ENCODE measurements around the gene DTX2.
"Not testable (repeated sequence)": the region's sequence is repeated elsewhere in the genome, so short reads cannot be mapped to it uniquely, and the experiment has no call there.

DTX2 gene

DNA sequence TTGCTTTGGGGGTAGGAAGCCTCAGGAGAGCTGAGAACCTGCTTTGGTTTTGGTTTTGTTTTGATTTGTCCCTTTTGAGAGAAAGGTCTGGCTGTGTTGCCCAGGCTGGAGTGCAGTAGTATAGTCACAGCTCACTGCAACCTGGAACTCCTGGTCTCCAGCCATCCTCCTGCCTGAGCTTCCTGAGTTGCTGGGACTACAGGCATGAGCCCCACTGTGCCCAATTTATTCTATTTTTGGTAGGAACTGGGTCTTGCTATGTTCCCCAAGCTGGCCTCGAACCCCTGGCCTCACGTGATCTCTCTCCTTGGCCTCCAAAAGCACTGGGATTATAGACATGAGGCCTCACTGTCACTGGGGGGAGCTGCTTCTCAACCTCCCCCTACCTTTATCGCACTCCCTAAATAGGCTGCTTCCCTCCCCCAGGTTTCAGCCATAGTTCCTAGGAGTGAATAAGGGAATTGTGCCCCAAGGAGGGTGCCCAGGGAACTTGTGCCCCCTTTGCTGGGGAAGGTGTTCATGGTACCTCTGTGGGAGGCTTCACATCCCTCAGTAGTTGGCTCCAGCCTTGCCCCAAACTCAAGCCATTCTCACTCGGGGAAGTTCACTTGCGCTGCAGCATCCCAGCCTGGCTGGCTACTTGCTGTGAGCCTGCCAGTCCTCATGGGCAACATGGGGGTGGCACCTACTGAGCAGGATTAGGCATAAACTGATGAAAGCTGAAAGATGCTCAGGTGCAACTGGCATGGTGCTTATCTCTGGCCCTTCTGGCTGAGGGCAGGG is 18.7 kb upstream of the DTX2 start:
- DNase-seq (ENCODE audit: low read depth in 3 of 3, low spot score in 1 of 3), result not testable (repeated sequence)

GRCh38 chr7:76443846-76444245 is 17.7 kb upstream of the DTX2 start:
- DNase-seq (ENCODE audit: low read depth in 3 of 3, low spot score in 1 of 3), result not testable (repeated sequence)

DNA sequence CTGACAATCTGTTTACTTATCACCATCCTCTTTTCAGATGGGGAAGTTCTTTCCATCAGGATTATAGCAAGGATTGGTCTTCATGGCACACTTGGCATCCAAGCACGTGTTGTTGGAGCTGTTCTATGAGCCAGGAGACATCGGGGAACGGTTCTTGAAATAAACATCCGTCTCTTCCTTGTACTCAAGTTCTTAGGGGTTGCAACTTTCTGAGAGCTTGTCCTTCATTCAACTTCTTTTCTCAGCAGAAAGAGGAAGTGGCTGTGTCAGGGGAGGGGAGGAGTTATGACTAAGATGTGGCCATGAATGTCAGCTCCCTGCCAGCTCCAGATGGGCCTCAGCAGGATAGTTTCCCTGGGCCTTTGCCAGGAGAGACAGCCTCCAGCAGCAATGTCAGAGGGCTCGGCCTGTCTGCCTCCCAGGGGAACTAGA is 15.9 kb upstream of the DTX2 start:
- not testable (repeated sequence) for DNase-seq (ENCODE audit: low read depth in 3 of 3, low spot score in 1 of 3)

- not testable (repeated sequence) for DNase-seq (ENCODE audit: low read depth in 3 of 3, low spot score in 1 of 3)
Measured at GRCh38 chr7:76457017-76457416, 4.5 kb upstream of the DTX2 start.

DNA sequence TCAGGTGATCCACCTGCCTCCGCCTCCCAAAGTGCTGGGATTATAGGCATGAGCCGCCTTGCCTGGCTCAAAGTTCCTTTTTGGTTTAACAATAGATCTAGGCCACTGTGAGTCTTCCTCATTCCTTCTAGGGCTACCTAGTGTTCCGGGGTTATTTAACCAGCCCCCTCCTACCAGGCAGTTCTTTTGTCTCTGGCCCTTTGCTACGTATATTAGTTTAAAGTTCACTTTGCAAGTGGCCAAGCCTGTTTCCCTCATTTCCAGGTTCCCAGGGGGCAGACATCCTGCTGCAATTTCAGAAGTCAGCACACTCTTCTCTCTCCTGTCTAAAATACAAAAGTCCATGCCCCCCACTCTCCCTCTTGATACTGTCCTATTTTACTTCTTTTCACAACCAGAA is 3.0 kb upstream of the DTX2 start:
- DNase-seq (ENCODE audit: low read depth in 3 of 3, low spot score in 1 of 3), result not testable (repeated sequence)

- not testable (repeated sequence) for DNase-seq (ENCODE audit: low read depth in 3 of 3, low spot score in 1 of 3)
Measured at GRCh38 chr7:76460767-76461166, 742 bp upstream of the DTX2 start.

DNA sequence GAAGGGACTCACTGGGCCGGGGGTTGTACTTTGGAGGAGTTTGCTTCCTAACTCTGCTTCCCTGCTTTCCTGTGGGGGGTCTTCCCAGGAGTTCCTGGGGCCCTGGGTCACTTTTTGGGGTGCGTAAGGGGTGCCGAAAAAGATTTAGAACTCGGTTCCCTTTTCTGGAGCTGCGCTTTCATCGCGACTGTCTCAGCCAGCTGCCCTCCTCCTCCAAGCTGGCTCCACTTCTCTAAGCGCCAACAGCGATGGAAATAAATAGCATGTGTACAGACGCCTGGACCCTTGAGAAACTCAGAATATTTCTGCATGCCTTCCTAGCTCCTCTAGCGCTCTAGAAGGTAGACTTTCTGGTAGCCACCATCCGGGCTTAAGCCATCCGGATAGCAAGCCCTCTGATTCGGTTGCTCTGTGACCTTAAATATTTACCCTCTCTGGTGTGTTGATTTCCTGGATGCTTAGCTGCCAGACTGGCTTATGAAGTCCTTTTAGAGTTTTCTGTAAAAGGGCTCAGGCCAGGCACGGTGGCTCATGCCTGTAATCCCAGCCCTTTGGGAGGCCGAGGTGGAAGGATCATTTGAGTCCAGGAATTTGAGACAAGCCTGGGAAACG is 868 bp downstream of the DTX2 start:
- not testable (repeated sequence) for DNase-seq (ENCODE audit: low read depth in 3 of 3, low spot score in 1 of 3)

- not testable (repeated sequence) for DNase-seq (ENCODE audit: low read depth in 3 of 3, low spot score in 1 of 3)
Measured at GRCh38 chr7:76464959-76465358, 3.5 kb downstream of the DTX2 start.

DNA sequence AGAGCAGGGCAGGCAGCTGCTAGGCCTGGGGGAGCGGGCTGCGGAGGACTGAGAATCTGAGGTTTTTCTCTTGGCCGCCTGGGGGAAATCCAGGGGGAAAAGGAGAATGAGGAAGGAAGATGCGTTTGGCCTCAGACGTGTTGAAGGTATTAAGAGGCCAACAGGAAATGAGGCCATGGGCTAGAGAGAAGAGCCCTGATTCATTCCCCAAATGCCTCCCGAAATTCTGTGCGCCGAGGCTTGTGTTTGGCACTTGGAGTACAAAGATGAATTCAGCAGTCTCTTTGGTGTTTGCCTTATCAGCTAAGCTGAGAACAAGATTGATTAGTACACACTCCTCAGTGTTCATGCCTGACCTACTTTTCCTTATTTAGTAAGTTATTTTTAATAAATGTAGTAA is 4.4 kb downstream of the DTX2 start:
- DNase-seq (ENCODE audit: low read depth in 3 of 3, low spot score in 1 of 3), result not testable (repeated sequence)

DNA sequence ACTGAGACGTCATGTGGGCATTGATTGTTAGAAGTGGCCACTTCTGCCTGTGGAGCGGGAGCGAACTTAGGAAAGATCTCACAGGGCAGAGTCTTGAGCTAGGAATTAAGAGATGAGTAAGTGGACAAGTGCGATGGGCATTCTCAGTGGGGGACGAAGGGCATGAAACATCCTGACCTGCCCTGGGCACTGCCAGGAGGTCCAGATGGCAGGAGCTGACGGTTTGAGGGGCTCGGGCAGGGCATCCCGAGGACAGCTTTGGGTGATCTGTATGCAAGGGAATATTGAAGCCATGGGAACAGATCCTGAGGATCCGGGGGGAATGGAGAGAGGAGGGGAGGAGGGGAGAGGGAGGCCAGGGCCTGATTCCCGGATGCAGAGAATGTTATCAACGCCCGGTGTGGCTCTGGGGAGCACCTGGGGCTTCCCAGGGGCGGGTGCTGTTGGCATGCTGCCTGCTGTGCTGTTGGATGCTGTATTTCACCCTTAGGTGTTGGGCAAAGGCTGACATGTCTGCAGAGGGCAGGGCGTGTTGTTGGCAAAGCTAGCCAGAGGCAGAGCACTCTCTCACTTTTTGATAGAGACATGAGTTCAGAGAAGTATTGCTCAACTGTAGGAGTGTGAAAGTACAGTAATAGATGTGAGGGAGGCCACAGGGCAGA is 6.4 kb downstream of the DTX2 start:
- DNase-seq (ENCODE audit: low read depth in 3 of 3, low spot score in 1 of 3), result not testable (repeated sequence)

DNA sequence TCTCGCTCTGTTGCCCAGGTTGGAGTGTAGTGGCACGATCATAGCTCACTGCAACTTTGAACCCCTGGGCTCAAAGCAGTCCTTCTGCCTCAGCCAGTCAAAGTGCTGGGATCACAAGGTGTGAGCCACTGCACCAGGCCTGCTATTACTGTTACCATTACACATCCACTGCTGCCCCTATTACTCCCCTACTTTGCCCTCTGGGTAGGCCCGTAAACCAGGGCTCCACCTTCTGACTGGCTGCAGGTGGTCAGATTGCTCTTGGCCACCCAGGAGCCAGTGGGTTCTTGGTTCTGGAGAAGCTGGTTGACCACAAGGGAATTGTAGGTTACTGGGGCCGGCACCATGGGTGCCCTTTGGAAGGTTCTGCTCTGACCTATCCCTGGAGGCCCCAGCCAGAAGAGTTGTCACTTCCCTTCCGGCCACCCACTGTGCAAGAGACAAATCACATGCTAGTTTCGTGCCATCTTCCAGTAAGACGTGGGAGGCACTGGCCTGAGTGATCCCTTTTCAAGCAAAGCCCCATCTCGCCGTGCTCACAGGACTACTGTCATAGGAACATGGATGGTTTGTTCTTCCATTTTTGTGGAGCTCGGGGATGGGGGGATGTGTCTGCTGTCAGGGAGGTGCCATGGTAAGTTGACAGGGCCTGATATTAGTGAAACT is 10.2 kb downstream of the DTX2 start:
- not testable (repeated sequence) for DNase-seq (ENCODE audit: low read depth in 3 of 3, low spot score in 1 of 3)

DNA sequence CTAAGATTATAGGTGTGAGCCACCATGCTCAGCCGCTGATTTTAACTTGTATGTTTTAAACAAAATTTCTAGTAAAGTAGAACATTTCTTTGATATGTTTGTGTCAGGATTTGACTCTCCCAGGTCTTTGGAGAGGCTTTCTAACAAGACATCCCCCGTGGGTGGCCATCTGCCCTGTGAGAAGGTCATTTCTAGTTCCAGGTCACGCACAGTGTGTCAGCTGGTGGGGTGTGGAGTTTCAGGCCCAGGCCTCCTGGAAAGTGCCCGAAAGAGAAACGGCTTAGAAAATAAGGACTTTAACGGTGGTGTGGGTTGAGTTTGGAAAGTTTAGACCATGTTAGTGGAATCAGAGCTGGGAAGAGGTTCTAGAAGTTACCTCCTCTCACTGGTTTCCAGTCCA is 11.6 kb downstream of the DTX2 start:
- not testable (repeated sequence) for DNase-seq (ENCODE audit: low read depth in 3 of 3, low spot score in 1 of 3)

DNA sequence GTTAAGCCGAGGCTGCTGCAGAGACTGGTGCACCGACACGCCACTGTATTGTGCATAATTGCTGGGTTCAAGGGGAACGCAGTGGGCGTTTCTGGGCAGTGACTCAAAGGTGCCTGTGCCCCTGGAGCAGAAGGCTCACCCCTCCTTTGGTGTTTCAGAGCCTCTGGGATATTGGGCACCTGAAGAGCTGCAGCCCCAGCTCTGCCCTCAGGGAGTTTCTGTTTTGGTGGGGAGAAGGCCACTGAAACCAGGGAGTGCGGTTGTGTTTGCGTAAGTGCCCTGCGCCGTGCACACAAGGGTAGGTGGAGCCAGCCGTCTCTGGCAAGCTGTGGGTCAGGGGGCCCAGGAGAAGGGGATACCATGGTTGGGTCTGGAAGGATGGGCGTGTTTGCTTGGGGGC is 14.8 kb downstream of the DTX2 start:
- not testable (repeated sequence) for DNase-seq (ENCODE audit: low read depth in 3 of 3, low spot score in 1 of 3)

GRCh38 chr7:76476742-76477474 is 15.4 kb downstream of the DTX2 start:
- not testable (repeated sequence) for DNase-seq (ENCODE audit: low read depth in 3 of 3, low spot score in 1 of 3)

DNA sequence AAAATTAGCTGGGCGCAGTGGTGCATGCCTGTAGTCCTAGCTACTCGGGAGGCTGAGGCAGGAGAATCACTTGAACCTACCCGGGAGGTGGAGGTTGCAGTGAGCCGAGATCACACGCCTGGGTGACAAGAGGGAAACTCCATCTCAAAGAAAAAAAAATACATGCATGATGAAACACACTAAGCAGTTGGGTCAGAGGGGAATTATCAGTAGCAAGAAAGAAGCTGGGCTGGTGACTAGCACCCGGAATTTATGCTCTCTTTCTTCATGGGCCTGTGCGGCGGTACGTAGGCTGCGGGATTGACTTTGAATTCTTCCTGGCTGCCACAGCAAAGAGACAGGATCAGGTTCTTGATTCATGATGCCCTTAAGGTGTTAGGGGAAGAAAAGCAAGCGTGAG is 18.1 kb downstream of the DTX2 start:
- not testable (repeated sequence) for DNase-seq (ENCODE audit: low read depth in 3 of 3, low spot score in 1 of 3)

GRCh38 chr7:76480403-76481253 is 19.1 kb downstream of the DTX2 start:
- DNase-seq (ENCODE audit: low read depth in 3 of 3, low spot score in 1 of 3), result not testable (repeated sequence)

GRCh38 chr7:76482660-76483059 is 21.2 kb downstream of the DTX2 start:
- not testable (repeated sequence) for DNase-seq (ENCODE audit: low read depth in 3 of 3, low spot score in 1 of 3)

GRCh38 chr7:76483081-76483480 is 21.6 kb downstream of the DTX2 start:
- not testable (repeated sequence) for DNase-seq (ENCODE audit: low read depth in 3 of 3, low spot score in 1 of 3)

- not testable (repeated sequence) for DNase-seq (ENCODE audit: low read depth in 3 of 3, low spot score in 1 of 3)
Measured at GRCh38 chr7:76484456-76484855, 22.9 kb downstream of the DTX2 start.
